Measurements from ENCODE around the gene AGA. TPM values are rescaled to one million over a fixed set of nuclear protein-coding genes. Genes with fewer than 3 reads are reported as not detected.

Gene AGA
- polyA plus RNA-seq: 10 to 100 TPM in 1 of 3 donors, 1 to 10 TPM in 2; 3.3 to 16.3 (median 8.9) TPM

DNA sequence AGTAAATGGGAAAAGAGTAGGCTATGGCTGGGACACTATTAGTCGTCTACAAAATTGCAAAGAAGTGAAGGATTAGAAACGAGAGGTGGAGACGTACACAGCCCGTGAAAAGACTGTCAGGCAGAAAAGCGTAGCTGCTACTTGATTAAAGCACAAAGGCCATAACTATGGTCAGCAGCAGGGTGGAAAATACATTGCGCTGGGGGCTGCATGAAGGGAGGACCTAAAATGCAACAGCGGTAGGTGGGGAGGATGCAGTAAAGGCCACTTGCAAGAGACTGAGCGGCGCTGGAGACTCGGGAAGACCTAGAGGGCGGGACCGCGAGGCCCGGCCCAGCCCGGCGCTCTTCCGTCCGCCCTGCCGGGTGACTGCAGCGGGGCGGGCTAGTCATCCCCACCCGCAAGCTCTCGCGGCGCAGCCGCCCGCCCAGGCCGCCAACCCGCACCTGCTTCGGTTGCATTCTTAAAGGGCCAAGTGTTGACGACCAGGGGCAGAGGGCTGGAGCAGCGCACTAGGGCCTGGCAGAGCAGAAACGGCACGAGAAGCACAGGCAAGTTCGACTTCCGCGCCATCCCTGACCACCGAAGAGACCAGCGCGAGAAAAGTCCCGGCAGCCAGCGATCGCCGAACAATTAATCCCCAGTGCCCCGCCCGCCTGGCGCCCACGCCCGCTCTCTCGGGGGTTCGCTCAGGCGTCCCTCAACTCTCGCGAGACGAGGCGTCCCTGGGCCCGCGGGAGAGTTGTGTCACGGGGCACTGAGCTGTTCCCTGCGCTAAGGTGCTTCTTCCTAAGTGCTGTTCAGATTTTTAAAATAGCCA lies at the start of gene AGA:
Gene AGA (minus strand): TSS at position 635 of the 820 bp plus-strand sequence. CDS start 62 bp downstream, at position 573.
- 0 to 1% (median 1%) methylated on average over 51 to 60 of the region's 60 CpGs for WGBS, 3 donors
- H3K27ac ChIP-seq (ENCODE audit: low read depth, low read length): peak within 1 kb of the TSS; percentile 96

DNA sequence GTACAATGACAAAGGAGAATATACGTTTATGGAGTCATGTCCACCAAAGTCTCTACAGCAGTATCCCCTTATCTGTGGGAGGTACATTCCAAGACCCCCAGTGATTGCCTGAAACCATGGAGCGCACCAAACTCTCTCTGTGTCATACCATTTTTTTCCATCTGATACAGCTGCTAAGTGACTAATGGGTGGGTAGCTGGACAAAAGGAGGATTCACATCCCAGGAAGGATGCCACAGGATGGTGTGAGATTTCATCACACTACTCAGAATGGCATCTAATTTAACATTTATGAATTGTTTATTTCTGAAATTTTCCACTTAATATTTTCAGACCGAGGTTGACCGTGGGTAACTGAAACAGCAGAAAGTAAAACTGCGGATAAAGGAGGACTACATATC lies 49.8 kb upstream of the AGA start:
- no peak overlapping the region for H3K27ac ChIP-seq (ENCODE audit: low read depth, low read length)
- WGBS, 3 donors: 85 to 92% (median 92%) methylated on average over 5 of the region's 5 CpGs

DNA sequence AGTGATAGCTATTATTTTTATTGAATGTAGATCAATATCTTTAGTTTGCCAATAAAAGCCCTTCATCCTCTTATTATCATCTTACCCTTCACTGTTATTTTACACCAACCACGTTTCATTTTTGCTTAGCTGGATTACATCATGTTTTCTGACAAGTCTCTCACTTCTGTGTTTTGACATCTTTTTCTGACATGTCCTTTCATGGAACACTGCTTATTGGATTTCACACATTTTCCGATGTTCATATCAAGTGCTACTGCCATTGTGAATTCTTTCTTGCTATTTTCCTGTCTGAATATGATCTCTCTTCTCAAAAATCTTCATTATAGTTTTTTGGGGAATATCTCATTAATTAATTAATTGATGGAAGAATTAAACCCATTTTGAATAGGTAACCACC lies 48.5 kb upstream of the AGA start:
- WGBS, 3 donors: 61 to 63% (median 63%) methylated on average over 2 of the region's 2 CpGs
- no peak overlapping the region for H3K27ac ChIP-seq (ENCODE audit: low read depth, low read length)

DNA sequence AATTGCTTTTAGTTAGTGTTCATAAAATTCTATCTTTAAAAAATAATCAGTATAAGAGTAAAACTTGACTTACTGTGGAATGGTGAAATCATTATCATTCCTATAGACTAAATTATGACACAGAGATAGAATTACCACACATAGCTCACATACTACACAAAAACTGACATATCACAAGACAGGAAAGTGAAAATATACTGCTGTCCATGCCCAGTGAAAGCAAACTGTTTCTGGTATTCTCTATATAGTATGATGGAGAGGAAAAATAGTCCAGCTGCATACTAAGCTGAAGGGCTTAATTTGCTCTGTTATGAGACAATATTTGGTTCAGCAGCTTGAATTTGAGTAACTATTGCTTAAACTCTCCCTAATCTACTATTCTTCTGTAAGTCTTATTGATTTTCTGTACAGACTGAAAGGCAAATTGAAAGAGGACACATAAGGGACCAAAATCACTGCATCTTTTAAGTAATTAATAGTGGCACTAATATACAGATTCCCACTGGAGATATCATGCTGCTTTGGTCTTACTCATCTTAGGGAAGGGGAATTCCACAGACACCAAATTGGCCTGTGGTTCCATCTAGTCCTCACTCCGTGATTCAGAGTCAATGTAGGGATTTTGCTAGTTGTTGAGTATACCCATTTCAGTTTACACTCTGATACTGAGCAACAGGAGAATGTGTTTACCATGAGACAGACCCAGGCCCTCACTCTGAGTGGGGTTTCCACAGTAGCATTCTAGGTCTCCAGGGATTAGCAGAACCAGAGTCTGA lies 47.4 kb upstream of the AGA start:
- 71 to 85% (median 84%) methylated on average over 1 of the region's 1 CpG for WGBS, 3 donors
- H3K27ac ChIP-seq (ENCODE audit: low read depth, low read length): no peak overlapping the region

DNA sequence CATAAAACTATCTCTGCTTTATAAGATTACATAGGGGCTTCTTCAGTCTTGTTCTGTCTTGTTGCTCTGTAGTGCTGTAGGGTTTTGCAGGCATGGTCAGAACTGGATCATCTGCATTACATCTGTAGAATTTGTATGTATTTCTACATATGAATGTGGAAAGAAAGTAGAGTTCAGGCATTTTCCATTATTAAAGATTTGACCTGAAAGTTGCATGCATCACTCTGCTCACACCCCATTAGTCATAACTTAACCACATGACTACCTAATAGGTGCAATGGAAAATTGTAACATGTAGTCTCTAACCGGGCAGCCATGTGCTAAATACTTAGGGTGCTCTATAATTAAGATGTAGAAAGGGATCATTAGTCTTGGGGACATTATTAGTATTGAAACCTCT lies 45.7 kb upstream of the AGA start:
- H3K27ac ChIP-seq (ENCODE audit: low read depth, low read length): no peak overlapping the region
- 83 to 94% (median 86%) methylated on average over 1 of the region's 1 CpG for WGBS, 3 donors

DNA sequence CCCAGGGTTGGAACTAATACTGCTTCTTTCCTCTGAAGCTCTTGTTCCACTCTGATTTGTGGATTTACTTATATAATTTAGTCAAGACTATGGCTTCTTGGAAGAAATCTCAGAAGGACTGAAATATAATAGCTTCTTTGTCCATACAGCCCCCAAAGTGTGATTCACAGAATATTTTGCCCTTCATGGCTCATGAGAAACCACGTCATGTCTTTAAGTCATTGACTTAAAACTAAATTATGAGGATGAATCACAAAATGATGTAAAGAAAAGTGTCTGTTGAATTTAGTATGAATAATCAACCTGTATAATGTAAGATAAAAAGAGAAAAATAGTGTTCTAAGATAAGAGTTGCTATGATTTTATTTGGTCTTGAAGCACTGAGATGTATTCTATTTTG lies 43.3 kb upstream of the AGA start:
- H3K27ac ChIP-seq (ENCODE audit: low read depth, low read length): no peak overlapping the region
- WGBS, 3 donors: 88 to 96% (median 92%) methylated on average over 1 of the region's 1 CpG

DNA sequence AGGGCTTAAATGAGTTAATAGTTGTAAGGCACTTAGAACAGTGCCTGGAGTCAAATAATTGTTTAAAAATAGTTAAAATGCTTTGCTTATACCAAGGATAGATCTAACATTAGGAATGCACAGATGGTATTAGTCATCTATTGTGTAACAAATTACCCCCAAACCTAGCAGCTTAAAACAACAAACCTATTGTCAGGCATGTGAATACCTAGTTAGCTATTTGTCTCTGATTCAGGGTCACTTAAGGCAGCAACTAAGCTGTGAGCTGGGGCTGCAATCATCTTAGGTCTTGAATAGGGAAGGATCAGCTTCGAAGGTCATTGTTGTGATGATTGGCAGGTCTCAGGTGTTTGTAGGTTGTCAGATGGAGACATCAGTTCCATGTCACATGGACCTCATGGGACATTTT lies 42.4 kb upstream of the AGA start:
- no peak overlapping the region for H3K27ac ChIP-seq (ENCODE audit: low read depth, low read length)
- WGBS, 3 donors: 43 to 94% (median 88%) methylated on average over 1 of the region's 1 CpG

DNA sequence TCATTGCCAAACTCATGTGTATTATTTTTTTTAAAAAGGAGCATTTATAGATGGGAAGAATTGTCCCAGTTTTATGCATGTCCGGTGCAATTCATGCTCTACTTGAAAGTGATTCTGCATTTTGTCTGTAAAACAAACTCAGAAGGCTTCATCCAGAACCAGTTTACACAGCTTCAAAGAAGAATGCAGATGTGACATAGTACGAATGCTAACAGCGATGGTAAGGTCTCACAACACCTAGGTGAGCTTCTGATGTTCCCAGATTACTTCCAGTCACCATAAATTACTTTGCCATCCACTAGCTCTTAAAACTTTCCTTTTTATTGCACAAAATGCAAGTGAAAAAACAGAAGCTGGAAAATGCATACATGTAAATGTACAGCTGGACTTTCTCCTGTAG lies 41.5 kb upstream of the AGA start:
- 79 to 84% (median 83%) methylated on average over 3 of the region's 3 CpGs for WGBS, 3 donors

DNA sequence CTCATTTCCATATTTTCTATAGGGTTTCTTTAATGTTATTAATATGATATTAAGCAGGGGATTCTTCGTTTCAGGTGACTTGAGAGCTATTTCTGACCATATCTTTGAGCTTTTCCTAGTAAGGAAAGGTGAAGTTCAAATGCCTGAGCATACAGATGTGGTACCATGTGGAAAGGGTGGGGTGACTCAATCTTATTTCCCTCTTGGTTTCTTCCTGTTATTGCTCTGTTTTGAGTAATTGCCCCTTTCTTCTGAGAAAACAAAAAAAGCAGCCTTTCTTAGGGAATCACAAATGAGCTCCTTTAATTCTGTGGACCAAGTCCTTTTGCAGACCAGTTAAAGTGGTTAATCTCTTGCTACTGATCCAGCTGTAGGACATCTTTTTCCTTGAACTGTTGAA lies 41.0 kb upstream of the AGA start:
- 62 to 83% (median 81%) methylated on average over 1 of the region's 1 CpG for WGBS, 3 donors
- no peak overlapping the region for H3K27ac ChIP-seq (ENCODE audit: low read depth, low read length)

More for the DNA sequence above, 41.5 kb upstream of the AGA start:
- no peak overlapping the region for H3K27ac ChIP-seq (ENCODE audit: low read depth, low read length)

DNA sequence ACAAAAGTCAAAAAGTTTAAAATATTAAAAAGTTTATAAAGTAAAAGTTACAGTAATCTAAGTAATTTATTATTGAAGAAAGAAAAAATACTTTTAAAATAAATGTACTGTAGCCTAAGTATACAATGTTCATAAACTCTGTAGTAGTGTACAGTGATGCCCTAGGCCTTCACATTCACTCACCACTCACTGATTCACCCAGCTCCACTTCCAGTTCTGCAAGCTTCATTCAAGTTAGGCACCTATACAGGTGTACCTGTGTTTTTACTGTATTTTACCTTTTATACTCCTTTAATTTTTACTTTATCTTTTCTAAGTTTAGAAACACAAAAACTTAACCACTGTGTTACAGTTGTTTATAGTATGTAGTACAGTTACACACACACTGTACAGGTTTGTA lies 40.1 kb upstream of the AGA start:
- H3K27ac ChIP-seq (ENCODE audit: low read depth, low read length): no peak overlapping the region

DNA sequence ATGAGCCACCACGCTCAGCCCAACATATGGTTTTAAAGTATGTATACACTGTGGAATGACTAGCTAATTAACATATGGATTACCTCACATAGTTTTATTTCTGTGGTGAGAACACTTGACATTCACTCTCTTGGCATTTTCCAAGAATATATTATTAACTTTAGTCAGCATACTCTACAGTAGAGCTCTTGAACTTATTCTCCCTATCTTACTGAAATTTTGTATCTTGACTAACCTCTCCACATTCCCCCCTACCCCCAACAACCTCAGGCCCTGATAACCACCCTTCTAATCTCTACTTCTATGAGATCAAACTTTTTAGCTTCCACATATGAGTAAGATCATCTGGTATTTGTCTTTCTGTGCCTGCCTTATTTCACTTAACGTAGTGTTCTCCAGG lies 38.6 kb upstream of the AGA start:
- H3K27ac ChIP-seq (ENCODE audit: low read depth, low read length): no peak overlapping the region
- WGBS, 3 donors: 95 to 96% (median 95%) methylated on average over 2 of the region's 2 CpGs

DNA sequence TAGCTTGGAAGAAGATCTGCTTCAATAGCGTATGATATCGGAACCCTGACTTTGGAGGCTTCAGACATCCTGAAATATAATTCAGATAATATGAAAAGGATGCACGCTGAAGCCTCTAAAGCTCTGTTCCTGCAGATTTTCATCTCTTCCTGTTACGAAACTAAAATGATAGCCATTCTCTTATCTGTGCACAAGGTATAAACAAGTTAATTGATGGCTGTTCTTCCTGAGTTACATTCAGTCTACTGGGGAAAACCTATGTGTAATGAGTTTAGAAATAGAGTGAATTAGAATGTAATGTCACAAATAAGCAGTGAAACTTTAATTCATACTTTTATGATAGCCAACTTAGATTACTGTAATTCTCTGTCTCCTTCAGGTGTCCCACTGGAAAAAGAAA lies 36.8 kb upstream of the AGA start:
- WGBS, 3 donors: 64 to 84% (median 76%) methylated on average over 4 of the region's 4 CpGs
- H3K27ac ChIP-seq (ENCODE audit: low read depth, low read length): no peak overlapping the region

DNA sequence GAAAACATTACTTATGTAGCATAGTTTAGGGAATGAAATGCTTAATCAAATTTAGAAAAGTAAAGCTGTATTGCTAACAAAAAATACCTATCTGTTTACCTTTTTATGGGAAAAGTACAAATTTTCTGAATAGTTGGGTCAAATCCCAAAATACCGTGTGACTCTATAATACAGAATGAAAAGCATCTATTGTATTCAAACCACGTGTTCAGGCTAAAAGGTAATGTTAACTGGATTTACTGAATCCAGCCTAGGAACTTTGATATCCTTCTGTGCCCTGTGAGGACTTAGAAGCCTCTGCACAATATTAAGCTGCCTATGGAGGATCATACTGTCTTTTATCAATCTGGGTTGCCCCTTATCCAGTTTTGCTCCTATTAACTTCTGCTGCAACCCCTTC lies 36.3 kb upstream of the AGA start:
- H3K27ac ChIP-seq (ENCODE audit: low read depth, low read length): no peak overlapping the region
- WGBS, 3 donors: 45 to 69% (median 67%) methylated on average over 2 of the region's 2 CpGs

DNA sequence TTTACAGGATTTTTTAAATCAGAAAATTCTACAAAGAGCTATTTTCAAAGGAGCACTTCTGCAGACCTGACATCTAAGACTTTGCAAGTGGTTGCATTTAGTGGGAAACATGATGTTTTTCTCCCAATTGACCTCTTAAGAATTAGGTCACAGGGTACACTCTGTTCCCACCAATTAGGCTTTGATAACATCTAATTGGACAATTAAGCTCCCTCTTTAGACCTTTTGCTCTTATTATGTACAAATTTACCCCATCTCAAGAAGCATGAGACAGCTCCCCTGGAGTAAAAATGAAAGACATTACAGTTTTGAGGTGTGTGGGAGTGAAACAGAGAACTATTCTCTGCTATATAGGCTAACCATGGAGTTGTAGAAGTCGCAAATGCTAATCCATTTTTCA lies 31.8 kb upstream of the AGA start:
- WGBS, 3 donors: 84 to 96% (median 88%) methylated on average over 1 of the region's 1 CpG
- H3K27ac ChIP-seq (ENCODE audit: low read depth, low read length): no peak overlapping the region

DNA sequence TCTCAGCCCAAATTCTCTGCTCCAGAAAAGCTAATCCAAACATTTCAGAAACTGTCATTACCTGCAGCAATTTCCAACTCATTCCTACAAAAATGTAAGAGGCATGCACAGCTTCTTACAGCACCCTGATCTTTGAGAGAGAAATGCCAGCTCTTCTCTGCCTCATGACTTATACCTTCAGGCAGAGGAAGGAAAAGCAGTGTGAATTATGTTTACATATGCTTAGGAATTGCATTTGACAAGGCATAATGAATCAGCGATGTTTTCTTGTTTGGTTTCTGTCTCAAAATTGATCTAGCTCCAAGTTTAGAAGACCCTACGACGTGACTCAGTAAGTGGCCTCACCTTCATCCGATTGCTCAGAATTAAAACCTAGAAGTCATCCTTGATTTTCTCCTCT lies 21.8 kb upstream of the AGA start:
- H3K27ac ChIP-seq (ENCODE audit: low read depth, low read length): no peak overlapping the region
- WGBS, 3 donors: 83 to 94% (median 93%) methylated on average over 4 of the region's 4 CpGs

DNA sequence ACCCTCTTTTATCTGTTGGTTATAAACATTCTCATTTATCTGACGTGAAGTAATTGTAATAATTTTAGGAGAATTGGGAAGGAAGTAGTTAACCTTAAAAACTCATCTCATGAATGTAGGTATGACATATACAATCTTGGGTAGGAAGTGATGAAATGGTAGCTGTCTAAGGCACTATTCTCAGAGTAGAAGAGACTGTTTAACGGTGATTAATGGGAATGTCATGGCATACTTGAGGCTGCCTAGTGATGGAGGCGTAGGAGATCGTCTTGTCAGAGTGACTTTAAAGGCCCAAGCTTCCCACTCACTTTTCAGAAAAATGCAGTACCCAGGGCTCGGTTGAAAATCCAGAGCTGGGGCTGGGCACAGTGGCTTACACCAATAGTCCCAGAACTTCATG lies 19.4 kb upstream of the AGA start:
- WGBS, 3 donors: 81 to 92% (median 91%) methylated on average over 5 of the region's 5 CpGs
- no peak overlapping the region for H3K27ac ChIP-seq (ENCODE audit: low read depth, low read length)

DNA sequence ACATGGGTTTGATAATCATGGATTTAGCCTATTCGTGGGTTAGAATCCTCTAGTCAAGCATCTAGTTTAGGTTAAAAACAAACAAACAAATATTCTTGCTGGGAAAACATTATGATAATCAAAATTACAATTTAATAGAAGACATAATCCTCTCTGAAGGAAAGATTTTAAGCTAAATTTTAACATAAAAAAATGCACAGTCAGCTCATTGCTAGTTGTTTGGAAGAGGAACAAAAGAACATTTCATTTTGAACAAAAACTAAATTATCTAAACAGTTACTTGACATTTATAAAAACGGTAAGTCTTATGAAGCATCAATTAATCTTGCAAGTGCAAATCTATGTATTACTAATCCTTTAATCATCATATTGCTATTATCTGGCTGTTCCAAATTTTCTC lies 18.2 kb upstream of the AGA start:
- whole genome bisulfite sequencing, 3 donors: 76 to 83% (median 80%) methylated on average over 2 of the region's 2 CpGs
- H3K27ac ChIP-seq (ENCODE audit: low read depth, low read length): no peak overlapping the region

DNA sequence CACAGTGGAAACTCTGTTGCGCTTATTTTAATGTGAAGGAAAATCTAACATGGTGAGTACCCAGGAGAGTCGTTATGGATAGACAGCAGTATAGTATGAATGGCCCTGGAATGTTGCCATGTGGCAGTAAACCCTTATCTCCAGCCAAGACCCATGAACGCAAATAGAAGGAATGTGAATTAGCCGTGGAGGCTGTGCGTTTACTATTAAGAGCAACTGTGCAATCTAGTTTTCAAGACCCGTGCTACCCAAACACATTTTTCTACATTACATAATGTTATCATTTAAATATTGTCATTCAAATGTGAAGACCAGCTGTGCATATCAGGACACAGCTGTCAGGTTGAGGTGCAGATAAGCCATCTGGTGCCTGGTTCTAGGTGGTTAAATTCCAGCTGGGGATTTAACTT lies 13.3 kb upstream of the AGA start:
- H3K27ac ChIP-seq (ENCODE audit: low read depth, low read length): no peak overlapping the region
- 30 to 61% (median 47%) methylated on average over 6 of the region's 6 CpGs for WGBS, 3 donors

DNA sequence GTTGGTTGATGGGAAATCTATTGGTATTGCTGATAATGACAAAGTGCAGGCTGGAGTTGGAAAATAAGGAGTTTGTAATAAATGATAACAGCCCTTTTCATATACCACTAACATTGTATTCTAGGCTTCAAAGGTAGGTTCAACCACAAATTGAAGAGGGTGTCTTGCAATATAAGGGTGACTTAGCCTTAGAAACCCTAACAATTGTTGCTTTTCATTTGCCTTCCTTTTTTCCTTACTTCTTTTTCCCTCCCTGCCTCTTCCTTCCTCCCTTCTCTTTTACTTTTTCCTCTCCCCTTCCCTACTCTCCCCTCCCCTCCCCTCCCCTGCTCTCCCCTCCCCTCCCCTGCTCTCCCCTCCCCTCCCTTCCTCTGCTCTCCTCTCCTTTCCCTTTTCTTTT lies 10.9 kb upstream of the AGA start:
- no peak overlapping the region for H3K27ac ChIP-seq (ENCODE audit: low read depth, low read length)

DNA sequence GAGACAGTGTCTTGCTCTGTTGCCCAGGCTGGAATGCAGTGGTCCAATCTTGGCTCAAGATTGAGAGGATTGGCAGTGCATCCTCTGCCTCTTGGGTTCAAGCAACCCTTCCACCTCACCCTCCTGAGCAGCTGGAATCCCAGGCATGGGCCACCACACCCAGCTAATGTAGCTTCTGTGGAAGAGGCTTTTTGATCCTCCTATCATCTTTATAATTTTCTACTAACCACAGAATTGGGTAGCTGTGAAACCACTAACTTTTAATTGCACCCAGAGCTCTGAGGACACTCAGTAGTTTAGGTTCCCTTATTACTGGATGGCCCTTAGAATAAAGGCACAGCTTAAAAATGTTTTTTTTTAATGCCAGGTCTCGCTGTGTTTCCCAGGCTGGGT lies 8.9 kb upstream of the AGA start:
- H3K27ac ChIP-seq (ENCODE audit: low read depth, low read length): no peak overlapping the region
- WGBS, 3 donors: 88 to 98% (median 97%) methylated on average over 1 of the region's 1 CpG
